22Rv1 (cell line): ENCODE results near the gene EML6.

Source experiments
- H3K27ac ChIP-seq: fragments of 450-650 bp; 2 replicates; pipeline ENCODE4 v1.5.1; 2017
- CTCF ChIP-seq: fragments of 450-650 bp; IDR thresholded peaks from 2 replicates; pipeline ENCODE4 v1.5.1; 2017; ENCODE audit warnings: mild to moderate bottlenecking
- ZFX ChIP-seq: fragments of 450-650 bp; IDR thresholded peaks from 2 replicates; pipeline ENCODE4 v1.6.1; 2017; ENCODE audit warnings: antibody characterized with exemption, borderline replicate concordance

The EML6 gene

GRCh38 chr2:54975175-54975574, 251.7 kb downstream of the EML6 start:
- no peak overlapping the region for H3K27ac ChIP-seq
- TF ChIP-seq CTCF, result no peak
- TF ChIP-seq ZFX, result no peak

- no peak for TF ChIP-seq CTCF
- no peak for TF ChIP-seq ZFX
- no peak overlapping the region for H3K27ac ChIP-seq
Measured at GRCh38 chr2:54975598-54976492, 252.4 kb downstream of the EML6 start.

GRCh38 chr2:54977149-54977548, 253.7 kb downstream of the EML6 start:
- TF ChIP-seq CTCF (no peak), ZFX (no peak)
- H3K27ac ChIP-seq, result no peak overlapping the region

- TF ChIP-seq ZFX (no peak), CTCF (no peak)
- H3K27ac ChIP-seq, result peak overlapping the region; percentile 67
Measured at GRCh38 chr2:54979321-54980044, 256.0 kb downstream of the EML6 start.

GRCh38 chr2:54981385-54981784, 257.9 kb downstream of the EML6 start:
- H3K27ac ChIP-seq, result no peak overlapping the region
- TF ChIP-seq ZFX (no peak), CTCF (no peak)

- TF ChIP-seq CTCF, result no peak
- no peak for TF ChIP-seq ZFX
- peak overlapping the region; percentile 46 for H3K27ac ChIP-seq
Measured at GRCh38 chr2:54983345-54984220, 260.1 kb downstream of the EML6 start.
